Measurements from ENCODE around the gene B3GNT8.

- TF ChIP-seq CTCF (IDR thresholded peaks at IDR 0.05) (no peak), EZH2 (IDR thresholded peaks at IDR 0.05; ENCODE audit: borderline replicate concordance, insufficient read depth, low read depth, low read length, poor library complexity, severe bottlenecking) (no peak)
Observed at GRCh38 chr19:41445575-41445974, 18.4 kb upstream of the B3GNT8 start.
